ENCODE measurements around the gene RASGRF2. TPM values are rescaled to one million over a fixed set of nuclear protein-coding genes. Genes with fewer than 3 reads are reported as not detected.
"Not testable (repeated sequence)": the region's sequence is repeated elsewhere in the genome, so short reads cannot be mapped to it uniquely, and the experiment has no call there.

Gene RASGRF2
- total and polyA plus RNA-seq, 8 donors, result 0.63 to 9.0 (median 4.0) TPM

DNA sequence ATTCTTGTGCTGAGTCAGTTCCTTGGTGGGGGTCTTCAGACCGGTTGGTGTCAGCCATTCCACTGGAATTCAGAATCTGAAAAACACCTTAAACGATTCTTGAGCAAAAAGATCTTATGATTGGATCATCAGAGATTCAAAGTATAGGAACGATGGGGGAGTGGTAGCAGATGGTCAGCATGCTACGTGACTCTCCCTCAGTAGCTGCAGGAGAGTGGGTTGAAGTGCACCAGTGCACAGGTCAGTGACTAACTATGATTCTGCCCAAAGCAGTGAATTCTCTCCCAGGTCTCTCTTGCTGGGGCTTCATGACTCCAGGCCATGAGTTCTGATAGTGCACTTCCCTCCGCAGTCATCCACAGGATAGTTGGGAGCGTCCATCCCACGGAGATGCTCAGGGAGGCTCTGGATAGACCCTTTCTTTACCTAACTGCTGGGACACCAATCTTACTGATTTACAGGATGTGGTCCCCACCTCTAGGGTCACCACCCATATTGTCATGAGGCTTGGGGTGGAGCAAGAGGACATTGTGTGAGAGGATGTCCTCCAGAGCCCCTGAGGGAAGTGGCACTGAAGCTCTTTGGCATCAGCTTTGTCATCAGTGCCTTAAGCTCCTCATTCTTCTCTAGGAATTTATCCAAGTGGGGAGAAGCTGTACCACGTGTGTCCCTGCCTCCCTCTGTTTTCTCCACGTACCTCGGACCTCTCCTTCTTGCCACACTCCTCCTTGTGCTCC, 62.0 kb downstream of the RASGRF2 start:
- 76 to 86% (median 85%) methylated on average over 10 of the region's 10 CpGs for WGBS, 5 donors
- no peak for TF ChIP-seq POLR2A (IDR thresholded peaks at IDR 0.05)
- TF ChIP-seq, protein P1, sequence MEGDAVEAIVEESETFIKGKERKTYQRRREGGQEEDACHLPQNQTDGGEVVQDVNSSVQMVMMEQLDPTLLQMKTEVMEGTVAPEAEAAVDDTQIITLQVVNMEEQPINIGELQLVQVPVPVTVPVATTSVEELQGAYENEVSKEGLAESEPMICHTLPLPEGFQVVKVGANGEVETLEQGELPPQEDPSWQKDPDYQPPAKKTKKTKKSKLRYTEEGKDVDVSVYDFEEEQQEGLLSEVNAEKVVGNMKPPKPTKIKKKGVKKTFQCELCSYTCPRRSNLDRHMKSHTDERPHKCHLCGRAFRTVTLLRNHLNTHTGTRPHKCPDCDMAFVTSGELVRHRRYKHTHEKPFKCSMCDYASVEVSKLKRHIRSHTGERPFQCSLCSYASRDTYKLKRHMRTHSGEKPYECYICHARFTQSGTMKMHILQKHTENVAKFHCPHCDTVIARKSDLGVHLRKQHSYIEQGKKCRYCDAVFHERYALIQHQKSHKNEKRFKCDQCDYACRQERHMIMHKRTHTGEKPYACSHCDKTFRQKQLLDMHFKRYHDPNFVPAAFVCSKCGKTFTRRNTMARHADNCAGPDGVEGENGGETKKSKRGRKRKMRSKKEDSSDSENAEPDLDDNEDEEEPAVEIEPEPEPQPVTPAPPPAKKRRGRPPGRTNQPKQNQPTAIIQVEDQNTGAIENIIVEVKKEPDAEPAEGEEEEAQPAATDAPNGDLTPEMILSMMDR (IDR thresholded peaks at IDR 0.05), result no peak
- no peak for TF ChIP-seq POLR2AphosphoS5 (IDR thresholded peaks at IDR 0.05)
- TF ChIP-seq EP300 (IDR thresholded peaks at IDR 0.05), result no peak

DNA sequence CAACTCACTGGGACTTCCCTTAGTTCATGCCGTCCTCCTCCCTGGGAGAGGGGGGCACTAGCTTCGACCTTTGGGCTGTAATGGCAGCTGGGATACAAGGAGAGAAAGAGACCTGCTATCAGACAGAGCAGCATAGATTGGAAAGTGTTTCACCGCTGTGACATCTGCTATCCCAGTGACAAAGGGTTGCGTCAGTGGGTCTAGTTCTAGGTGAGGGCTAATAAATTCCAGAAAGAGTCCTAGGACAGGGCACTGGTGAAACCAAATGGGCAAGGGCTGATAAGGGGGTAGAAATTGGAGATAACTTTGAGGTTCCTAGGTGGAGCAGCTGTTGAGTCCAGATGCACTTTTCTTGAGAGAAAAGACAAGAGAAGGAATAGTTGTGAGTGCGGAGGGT, 62.5 kb downstream of the RASGRF2 start:
- Histone ChIP-seq H3K9me3 (no peaks in the 10 kb centered on the region), H3K4me1 (no peaks in the 10 kb centered on the region), H3K27ac (no peak overlapping the region), H3K27me3 (peaks cover 0 to 4% (median 0%) of the 10 kb centered on the region in 3 donors), H3K4me3 (no peak overlapping the region), H3K36me3 (no peaks in the 10 kb centered on the region)
- no peak for TF ChIP-seq POLR2A (IDR thresholded peaks at IDR 0.05)
- TF ChIP-seq EP300 (IDR thresholded peaks at IDR 0.05), result no peak
- no peak for TF ChIP-seq POLR2AphosphoS5 (IDR thresholded peaks at IDR 0.05)
- TF ChIP-seq, protein P1 (IDR thresholded peaks at IDR 0.05), result no peak
- WGBS, 5 donors, result 78 to 89% (median 81%) methylated on average over 5 of the region's 5 CpGs
- intact Hi-C loops (cut with DNase I; ENCODE audit: low total_unique reads), result no loop called here
- no peak for DNase-seq

More for the DNA sequence above, 62.0 kb downstream of the RASGRF2 start:
- intact Hi-C loops (cut with DNase I; ENCODE audit: low total_unique reads), result no loop called here
- Histone ChIP-seq H3K4me3 (no peak overlapping the region), H3K4me1 (no peaks in the 10 kb centered on the region), H3K27ac (no peak overlapping the region), H3K27me3 (peaks cover 0 to 4% (median 0%) of the 10 kb centered on the region in 3 donors), H3K36me3 (no peaks in the 10 kb centered on the region), H3K9me3 (no peaks in the 10 kb centered on the region)
- DNase-seq, result no peak

DNA sequence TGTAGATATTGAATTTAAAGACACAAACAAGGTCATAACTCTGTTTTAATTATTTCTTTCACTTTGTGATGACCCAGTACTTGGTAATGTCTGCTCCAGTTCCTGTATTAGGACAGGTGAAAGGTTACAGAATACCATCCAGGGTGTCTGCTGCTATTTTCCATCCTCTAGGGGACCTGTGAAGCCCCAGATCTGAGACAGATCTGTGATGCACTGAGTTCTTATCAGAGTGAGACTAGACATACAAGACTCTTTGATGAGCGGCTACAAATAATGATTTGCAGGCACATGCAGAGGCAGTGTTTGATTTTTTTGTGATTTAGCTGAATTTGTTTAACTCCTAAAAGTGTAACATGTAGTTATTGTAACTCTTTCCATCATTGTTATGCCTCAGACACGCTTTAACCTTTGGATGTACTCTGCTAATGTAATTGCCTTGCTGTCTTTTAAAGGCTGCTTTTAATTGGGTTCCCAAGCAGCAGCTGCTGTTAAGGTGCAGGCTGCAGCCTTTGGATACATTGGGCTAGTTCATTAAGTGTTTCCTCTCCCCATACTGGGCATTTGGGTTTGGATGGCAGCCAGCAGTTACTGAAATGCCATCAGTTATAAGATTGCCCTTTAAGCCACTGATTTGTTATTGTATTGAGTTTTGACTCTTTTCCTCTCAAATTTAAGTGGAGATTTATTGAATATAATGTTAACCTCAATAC, 63.3 kb downstream of the RASGRF2 start:
- WGBS, 5 donors, result 76 to 83% (median 78%) methylated on average over 2 of the region's 2 CpGs
- peaks cover 0 to 4% (median 0%) of the 10 kb centered on the region in 3 donors for H3K27me3 ChIP-seq
- TF ChIP-seq, protein P1 (IDR thresholded peaks at IDR 0.05), result no peak
- TF ChIP-seq EP300 (IDR thresholded peaks at IDR 0.05), result no peak
- no peak for TF ChIP-seq POLR2A (IDR thresholded peaks at IDR 0.05)
- TF ChIP-seq POLR2AphosphoS5 (IDR thresholded peaks at IDR 0.05), result no peak
- H3K4me3 ChIP-seq, result no peak overlapping the region
- no peaks in the 10 kb centered on the region for H3K36me3 ChIP-seq
- peaks cover 0 to under 1% (median 0%) of the 10 kb centered on the region in 4 donors for H3K9me3 ChIP-seq
- no peaks in the 10 kb centered on the region for H3K4me1 ChIP-seq
- no peak for DNase-seq
- no peak overlapping the region for H3K27ac ChIP-seq
- intact Hi-C loops (cut with DNase I; ENCODE audit: low total_unique reads), result no loop called here

DNA sequence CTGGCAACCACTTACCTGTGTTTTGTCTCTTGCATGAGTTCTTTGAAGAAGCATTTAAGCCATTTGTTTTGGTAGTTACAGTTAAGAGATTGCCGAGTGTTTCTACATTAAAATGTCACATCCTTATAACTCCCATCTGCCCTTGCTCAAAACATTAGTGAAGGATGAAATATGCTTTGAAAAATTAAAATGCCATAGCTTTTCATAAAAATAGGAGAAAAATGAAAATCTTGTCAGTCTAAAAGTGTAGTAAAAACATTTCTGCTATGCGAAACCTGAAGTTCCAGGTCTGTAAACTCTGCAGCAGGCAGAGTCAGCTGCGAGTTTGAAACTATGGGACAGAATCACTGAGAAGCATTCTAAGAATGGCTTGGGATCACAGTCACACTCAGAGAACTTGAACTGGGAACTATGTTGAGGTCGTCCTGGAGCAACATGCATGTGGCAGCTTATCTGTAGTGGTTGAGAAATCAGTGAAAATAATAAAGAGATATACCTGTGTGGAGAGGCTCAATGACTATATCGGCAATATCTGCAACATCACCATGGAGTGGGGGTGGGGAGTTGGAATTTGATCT, 67.4 kb downstream of the RASGRF2 start:
- no peaks in the 10 kb centered on the region for H3K36me3 ChIP-seq
- TF ChIP-seq POLR2AphosphoS5 (IDR thresholded peaks at IDR 0.05), result no peak
- no peak for TF ChIP-seq POLR2A (IDR thresholded peaks at IDR 0.05)
- TF ChIP-seq, protein P1 (IDR thresholded peaks at IDR 0.05), result no peak
- TF ChIP-seq EP300 (IDR thresholded peaks at IDR 0.05), result no peak
- WGBS, 5 donors, result 65 to 81% (median 68%) methylated on average over 5 of the region's 5 CpGs
- H3K9me3 ChIP-seq, result peaks cover 0 to 17% (median 4%) of the 10 kb centered on the region in 4 donors
- no peaks in the 10 kb centered on the region for H3K4me1 ChIP-seq
- intact Hi-C loops (cut with DNase I; ENCODE audit: low total_unique reads), result no loop called here
- no peak for DNase-seq
- H3K27me3 ChIP-seq, result no peaks in the 10 kb centered on the region
- no peak overlapping the region for H3K4me3 ChIP-seq
- no peak overlapping the region for H3K27ac ChIP-seq

DNA sequence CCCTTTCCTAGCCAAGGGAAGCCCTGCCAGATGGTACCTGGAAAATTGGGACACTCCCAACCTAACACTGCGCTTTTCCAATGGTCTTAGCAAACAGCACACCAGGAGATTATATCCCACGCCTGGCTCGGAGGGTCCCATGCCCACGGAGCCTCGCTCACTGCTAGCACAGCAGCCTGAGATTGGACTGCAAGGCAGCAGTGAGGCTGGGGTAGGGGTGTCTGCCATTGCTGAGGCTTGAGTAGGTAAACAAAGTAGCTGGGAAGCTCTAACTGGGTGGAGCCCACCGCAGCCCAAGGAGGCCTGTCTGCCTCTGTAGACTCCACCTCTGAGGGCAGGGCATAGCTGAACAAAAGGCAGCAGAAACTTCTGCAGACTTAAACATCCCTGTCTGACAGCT, 68.7 kb downstream of the RASGRF2 start:
- intact Hi-C loops (cut with DNase I; ENCODE audit: low total_unique reads); H3K4me3 ChIP-seq; H3K4me1 ChIP-seq; H3K27ac ChIP-seq; H3K27me3 ChIP-seq; H3K36me3 ChIP-seq; DNase-seq: not testable (repeated sequence)
- H3K9me3 ChIP-seq, result peaks cover 0 to 17% (median 4%) of the 10 kb centered on the region in 4 donors
- 90 to 97% (median 91%) methylated on average over 5 to 6 of the region's 6 CpGs for WGBS, 5 donors

DNA sequence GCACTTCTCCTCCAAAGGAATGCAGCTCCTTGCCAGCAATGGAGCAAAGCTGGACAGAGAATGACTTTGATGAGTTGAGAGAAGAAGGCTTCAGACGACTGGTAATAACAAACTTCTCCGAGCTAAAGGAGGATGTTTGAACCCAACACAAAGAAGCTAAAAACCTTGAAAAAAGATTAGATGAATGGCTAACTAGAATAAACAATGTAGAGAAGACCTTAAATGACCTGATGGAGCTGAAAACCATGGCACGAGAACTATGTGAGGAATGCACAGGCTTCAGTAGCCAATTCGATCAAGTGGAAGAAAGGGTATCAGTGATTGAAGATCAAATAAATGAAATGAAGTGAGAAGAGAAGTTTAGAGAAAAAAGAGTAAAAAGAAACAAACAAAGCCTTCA, 69.6 kb downstream of the RASGRF2 start:
- H3K27ac ChIP-seq; DNase-seq; H3K36me3 ChIP-seq; H3K4me3 ChIP-seq; intact Hi-C loops (cut with DNase I; ENCODE audit: low total_unique reads); H3K27me3 ChIP-seq; H3K4me1 ChIP-seq: not testable (repeated sequence)
- H3K9me3 ChIP-seq, result peaks cover 0 to 17% (median 4%) of the 10 kb centered on the region in 4 donors
- 36 to 62% (median 49%) methylated on average over 4 of the region's 4 CpGs for WGBS, 5 donors
